IPS-18c (cell line): ENCODE results near the gene CAMKK2.
"Not testable (repeated sequence)": the region's sequence is repeated elsewhere in the genome, so short reads cannot be mapped to it uniquely, and the experiment has no call there.

Experiments used
- H3K4me3 ChIP-seq: 2 replicates; pipeline ENCODE4 v1.7.0; 2013; ENCODE audit warnings: low read depth, mild to moderate bottlenecking, low read length, moderate library complexity; ENCODE audit not compliant: insufficient read depth
- H3K9me3 ChIP-seq: one replicate; pipeline ENCODE4 v1.6.1; 2013; ENCODE audit warnings: mild to moderate bottlenecking, low read length, moderate library complexity; ENCODE audit not compliant: control insufficient read depth, insufficient read depth

CAMKK2 gene

DNA sequence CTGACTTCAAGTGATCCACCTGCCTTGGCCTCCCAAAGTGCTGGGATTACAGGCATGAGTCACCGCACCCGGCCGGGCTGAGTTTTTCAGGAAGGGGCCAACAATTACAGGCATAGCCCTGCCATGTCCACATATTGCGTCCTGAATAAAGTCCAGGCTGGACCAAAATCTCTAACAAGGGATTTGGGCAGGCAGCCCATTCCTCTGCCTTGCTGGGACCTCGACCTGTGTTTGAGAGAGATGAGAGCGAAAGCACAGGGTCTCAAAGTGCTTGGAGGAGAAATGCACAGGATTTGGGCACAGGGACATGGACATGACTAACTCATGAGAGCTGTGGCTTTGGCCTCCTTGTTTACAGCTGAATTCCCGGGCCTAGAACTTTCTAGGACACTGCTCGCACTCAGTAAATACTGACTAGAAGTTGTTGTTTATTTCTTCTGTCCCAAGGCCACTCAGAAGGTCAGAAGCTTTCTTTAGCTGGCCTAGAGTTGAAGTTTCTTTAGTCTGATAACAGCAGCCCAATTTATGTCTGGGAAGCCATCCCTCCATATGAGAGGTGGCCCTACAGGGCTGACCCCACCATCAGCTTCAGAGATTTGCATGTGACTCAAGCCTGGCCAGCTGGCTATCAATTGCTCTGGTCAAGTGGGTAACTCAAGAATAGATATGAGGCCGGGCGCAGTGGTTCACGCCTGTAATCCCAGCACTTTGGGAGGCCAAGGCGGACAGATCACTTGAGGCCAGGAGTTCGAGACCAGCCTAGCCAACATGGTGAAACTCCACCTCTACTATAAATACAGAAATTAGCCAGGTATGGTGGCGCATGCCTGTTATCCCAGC is 11.7 kb downstream of the CAMKK2 start:
- H3K9me3 ChIP-seq = no peaks in the 10 kb centered on the region
- no peak overlapping the region for H3K4me3 ChIP-seq

DNA sequence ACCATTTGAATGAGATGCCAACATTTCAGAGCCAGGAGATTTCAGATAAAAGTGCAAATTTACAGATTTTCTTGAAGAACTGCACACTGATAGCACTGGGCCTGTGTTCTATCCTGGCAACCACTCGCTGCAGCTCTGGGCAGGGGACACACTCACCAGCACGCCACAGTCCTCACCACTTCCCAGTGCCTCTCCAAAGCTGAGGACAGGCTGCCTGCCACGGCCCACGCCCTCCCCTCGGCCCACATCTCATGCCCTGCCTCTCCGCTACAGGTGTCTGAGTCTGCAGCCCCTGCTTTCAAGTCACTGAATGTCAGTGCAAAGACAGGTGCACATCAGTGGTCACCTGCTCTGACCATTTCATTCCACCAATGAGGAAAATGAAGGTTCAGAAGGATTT is 12.7 kb downstream of the CAMKK2 start:
- no peaks in the 10 kb centered on the region for H3K9me3 ChIP-seq
- no peak overlapping the region for H3K4me3 ChIP-seq

- Histone ChIP-seq H3K9me3 (no peaks in the 10 kb centered on the region), H3K4me3 (no peak overlapping the region)
Observed at GRCh38 chr12:121283388-121283787, 13.1 kb downstream of the CAMKK2 start.

DNA sequence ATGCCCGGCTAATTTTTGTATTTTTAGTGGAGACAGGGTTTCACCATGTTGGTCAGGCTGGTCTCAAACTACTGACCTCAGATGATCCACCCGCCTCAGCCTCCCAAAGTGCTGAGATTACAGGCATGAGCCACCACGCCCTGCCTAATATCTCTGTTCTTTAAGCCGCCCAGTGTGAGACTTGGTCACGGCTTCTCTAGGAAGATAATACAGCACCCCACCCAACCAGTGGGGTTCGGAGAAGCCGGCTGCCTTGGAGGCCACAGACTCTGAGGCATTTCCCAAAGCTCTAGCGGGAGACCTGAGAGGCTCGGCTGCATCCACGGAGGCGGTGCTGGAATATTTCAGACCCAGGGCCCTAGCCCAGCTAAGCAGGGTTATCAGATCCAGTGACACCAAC is 13.6 kb downstream of the CAMKK2 start:
- not testable (repeated sequence) for H3K4me3 ChIP-seq, H3K9me3 ChIP-seq

DNA sequence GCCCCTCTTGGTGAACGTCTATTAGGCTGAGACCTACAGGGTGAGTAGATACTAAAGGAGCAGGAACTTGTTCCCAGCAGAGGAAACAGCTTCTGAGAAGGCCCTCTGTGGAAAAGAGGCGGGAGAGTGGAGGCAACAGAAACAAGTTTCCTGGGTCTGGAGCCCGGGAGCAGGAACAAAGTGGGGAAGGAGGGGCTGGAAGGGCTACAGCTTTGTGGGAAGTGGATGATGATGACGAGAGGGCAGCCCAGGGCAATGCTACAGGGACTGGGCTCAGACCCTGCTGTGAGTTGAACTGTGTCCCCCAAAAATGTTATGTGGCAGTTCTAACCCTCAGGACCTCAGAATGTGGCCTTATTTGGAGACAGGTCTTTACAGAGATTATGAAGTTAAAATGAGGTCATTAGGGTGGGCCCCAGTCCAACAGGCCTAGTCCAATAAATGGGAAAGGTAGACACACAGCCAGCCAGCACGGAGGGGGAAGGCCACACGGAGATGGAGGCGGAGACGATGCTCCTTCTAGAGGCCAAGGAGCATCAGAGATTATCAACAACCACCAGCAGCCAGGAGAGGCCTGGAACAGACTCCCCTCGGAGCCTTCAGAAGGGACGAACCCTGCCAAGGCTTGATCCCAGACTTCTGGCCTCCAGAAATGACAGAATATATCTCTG is 14.3 kb downstream of the CAMKK2 start:
- H3K9me3 ChIP-seq = no peaks in the 10 kb centered on the region
- H3K4me3 ChIP-seq = no peak overlapping the region

- not testable (repeated sequence) for H3K4me3 ChIP-seq, H3K9me3 ChIP-seq
Observed at GRCh38 chr12:121281116-121281515, 15.4 kb downstream of the CAMKK2 start.

- not testable (repeated sequence) for H3K4me3 ChIP-seq, H3K9me3 ChIP-seq
Observed at GRCh38 chr12:121280531-121280930, 16.0 kb downstream of the CAMKK2 start.

DNA sequence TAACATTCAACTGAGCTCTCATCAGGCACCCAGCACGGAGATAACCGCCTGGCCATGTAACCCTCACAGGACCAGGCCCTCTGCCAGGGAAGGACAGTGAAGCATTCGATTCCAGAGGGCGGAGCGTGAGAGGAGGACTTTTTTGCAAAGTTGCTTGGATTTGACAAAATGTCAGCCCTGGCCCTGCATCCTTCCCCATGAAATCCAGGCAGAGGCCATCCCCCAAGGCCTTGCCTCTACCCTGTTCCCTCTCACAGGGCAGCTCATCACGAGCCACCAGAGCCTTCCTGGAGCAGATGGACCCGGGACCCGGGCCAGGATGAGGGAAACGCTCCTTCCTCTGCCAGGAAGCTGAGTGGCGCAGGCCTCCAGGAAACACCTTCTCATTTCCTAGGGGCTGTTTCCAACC is 17.0 kb downstream of the CAMKK2 start:
- H3K4me3 ChIP-seq = no peak overlapping the region
- no peaks in the 10 kb centered on the region for H3K9me3 ChIP-seq

GRCh38 chr12:121279071-121279375 is 17.5 kb downstream of the CAMKK2 start:
- Histone ChIP-seq H3K4me3 (no peak overlapping the region), H3K9me3 (no peaks in the 10 kb centered on the region)

GRCh38 chr12:121278169-121279070 is 18.1 kb downstream of the CAMKK2 start:
- Histone ChIP-seq H3K9me3 (no peaks in the 10 kb centered on the region), H3K4me3 (no peak overlapping the region)

GRCh38 chr12:121277374-121277759 is 19.1 kb downstream of the CAMKK2 start:
- no peaks in the 10 kb centered on the region for H3K9me3 ChIP-seq
- H3K4me3 ChIP-seq = no peak overlapping the region

DNA sequence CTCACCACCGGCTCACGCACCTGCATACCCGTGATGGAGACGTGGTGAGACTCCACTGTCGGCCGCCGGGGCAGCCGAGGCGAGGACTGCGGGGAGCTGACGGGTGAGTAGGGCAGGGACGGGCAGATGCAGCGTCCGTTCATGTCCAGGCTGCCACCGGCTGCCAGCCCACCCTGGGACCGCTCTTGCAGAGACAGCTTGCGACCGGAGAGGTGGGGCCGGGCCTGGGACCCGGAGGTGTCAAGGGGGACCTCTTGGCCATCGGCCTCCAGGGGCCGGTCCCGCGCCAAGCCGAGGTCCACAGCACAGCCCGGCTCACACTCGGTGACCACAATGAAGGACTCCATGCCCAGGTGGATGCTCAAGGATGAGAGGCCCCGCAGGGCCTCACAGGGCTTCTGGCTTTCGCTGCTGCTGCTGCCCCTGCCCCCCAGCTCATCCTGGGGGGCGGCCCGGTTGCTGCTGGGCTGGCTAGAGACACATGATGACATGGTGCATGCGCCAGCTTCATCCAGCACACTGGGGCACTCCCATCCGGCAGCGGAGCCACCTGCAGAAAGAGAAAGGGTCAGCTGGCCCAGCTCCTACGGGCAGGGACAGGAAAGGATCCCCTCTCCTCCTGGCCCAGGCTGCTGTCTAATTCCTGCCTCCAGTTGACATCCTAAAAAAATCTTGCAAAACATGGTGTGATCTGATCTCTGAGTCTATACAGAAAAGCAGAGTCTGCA is 22.3 kb downstream of the CAMKK2 start:
- no peak overlapping the region for H3K4me3 ChIP-seq
- H3K9me3 ChIP-seq = no peaks in the 10 kb centered on the region

DNA sequence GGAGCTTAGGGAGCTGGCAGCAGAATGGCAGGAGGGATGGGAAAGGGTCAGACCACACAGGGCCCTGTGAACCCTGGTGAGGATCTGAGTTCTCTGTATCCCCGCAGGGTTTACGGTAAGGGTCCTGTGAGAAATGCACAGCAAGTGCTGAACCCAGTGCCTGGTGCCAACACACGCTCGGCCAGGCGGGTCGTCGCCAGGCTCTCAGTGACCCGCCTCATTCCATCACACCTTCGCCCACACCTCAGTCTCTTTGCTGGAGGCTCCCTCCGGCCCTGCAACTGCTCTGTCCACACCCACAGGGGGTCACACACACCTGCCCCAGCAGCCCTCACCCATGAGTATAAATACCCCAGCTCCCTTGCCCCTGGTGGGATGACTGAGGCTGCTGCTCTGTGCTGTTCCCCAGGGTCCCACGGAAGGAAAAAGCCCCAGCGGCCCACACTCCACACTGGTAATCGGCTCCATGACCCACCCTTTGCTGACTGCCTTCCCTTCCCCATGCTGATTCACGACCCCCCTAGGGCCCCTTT is 23.1 kb downstream of the CAMKK2 start:
- no peak overlapping the region for H3K4me3 ChIP-seq
- no peaks in the 10 kb centered on the region for H3K9me3 ChIP-seq

DNA sequence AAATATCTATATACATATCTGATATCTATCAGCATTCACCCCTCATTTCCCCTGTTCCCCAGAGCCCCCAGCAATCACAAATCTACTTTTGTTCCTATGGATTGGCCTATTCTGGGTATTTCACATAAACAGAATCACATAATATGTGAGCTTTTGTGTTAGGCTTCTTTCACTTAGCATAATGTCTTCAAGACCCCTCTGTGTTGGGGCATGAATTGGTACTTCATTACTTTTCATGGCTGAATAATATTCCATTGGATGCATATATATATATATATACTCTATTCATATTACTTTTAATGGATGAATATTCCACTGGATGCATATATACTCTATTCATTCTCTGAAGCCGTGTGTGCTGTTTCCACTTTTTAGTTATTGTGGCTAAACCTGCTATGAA is 28.7 kb downstream of the CAMKK2 start:
- no peaks in the 10 kb centered on the region for H3K9me3 ChIP-seq
- no peak overlapping the region for H3K4me3 ChIP-seq

- Histone ChIP-seq H3K9me3 (no peaks in the 10 kb centered on the region), H3K4me3 (no peak overlapping the region)
Observed at GRCh38 chr12:121264951-121265515, 31.5 kb downstream of the CAMKK2 start.

DNA sequence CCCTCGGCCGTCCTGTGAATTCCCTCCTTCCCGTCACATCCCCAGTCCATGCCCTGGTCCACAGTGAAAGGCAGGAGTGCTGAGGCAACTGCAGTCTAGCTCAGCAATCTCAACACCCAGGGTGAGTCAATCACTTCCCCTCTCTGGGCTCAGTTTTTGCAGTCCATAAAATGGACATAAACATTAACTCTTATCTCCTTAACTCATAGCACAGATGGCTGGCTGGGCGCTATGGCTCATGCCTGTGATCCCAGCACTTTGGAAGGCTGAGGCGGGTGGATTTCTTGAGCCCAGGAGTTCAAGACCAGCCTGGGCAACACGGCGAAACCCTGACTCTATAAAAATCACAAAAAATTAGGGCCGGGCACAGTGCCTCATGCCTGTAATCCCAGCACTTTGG is 32.4 kb downstream of the CAMKK2 start:
- no peaks in the 10 kb centered on the region for H3K9me3 ChIP-seq
- no peak overlapping the region for H3K4me3 ChIP-seq
